Measurements from ENCODE around the gene PHRF1. TPM values are rescaled to one million over a fixed set of nuclear protein-coding genes. Genes with fewer than 3 reads are reported as not detected.

Gene PHRF1
- total and polyA plus RNA-seq, 7 donors = 6.6 to 29.3 (median 16.1) TPM

GRCh38 chr11:535519-536454 lies 40.5 kb upstream of the PHRF1 start, which contains the start of gene HRAS:
Gene HRAS, minus strand, starts transcription at chr11:535576.
- WGBS, 2 donors = 1% methylated on average over 97 of the region's 97 CpGs
- H3K9me3 ChIP-seq = no peaks in the 10 kb centered on the region
- peak; percentile 97 for DNase-seq
- peaks cover 0 to 37% (median 33%) of the 10 kb centered on the region in 4 donors for H3K4me1 ChIP-seq
- peaks cover 0 to 28% (median 22%) of the 10 kb centered on the region in 4 donors for H3K36me3 ChIP-seq
- peak within 1 kb of the TSS; percentile 82 to 88 (median 84) for H3K27ac ChIP-seq
- H3K27me3 ChIP-seq = peaks cover 18 to 39% (median 21%) of the 10 kb centered on the region in 3 donors
- TF ChIP-seq EP300 (IDR thresholded peaks at IDR 0.05) (no peak), POLR2AphosphoS5 (IDR thresholded peaks at IDR 0.05) (peak in 3 of 4 donors; percentile 70 to 86 (median 78)), POLR2A (IDR thresholded peaks at IDR 0.05) (peak in 1 of 2 donors; percentile 50)
- TF ChIP-seq, protein P1, sequence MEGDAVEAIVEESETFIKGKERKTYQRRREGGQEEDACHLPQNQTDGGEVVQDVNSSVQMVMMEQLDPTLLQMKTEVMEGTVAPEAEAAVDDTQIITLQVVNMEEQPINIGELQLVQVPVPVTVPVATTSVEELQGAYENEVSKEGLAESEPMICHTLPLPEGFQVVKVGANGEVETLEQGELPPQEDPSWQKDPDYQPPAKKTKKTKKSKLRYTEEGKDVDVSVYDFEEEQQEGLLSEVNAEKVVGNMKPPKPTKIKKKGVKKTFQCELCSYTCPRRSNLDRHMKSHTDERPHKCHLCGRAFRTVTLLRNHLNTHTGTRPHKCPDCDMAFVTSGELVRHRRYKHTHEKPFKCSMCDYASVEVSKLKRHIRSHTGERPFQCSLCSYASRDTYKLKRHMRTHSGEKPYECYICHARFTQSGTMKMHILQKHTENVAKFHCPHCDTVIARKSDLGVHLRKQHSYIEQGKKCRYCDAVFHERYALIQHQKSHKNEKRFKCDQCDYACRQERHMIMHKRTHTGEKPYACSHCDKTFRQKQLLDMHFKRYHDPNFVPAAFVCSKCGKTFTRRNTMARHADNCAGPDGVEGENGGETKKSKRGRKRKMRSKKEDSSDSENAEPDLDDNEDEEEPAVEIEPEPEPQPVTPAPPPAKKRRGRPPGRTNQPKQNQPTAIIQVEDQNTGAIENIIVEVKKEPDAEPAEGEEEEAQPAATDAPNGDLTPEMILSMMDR (IDR thresholded peaks at IDR 0.05) = no peak
- intact Hi-C loops (cut with DNase I) = loop anchor here (2.0 to 10.0 kb wide), 2 partner anchors 17 to 301 kb away; partner anchors contain the start of genes PSMD13 and SIRT3
- H3K4me3 ChIP-seq = peak within 1 kb of the TSS; percentile 57 to 94 (median 80)

DNA sequence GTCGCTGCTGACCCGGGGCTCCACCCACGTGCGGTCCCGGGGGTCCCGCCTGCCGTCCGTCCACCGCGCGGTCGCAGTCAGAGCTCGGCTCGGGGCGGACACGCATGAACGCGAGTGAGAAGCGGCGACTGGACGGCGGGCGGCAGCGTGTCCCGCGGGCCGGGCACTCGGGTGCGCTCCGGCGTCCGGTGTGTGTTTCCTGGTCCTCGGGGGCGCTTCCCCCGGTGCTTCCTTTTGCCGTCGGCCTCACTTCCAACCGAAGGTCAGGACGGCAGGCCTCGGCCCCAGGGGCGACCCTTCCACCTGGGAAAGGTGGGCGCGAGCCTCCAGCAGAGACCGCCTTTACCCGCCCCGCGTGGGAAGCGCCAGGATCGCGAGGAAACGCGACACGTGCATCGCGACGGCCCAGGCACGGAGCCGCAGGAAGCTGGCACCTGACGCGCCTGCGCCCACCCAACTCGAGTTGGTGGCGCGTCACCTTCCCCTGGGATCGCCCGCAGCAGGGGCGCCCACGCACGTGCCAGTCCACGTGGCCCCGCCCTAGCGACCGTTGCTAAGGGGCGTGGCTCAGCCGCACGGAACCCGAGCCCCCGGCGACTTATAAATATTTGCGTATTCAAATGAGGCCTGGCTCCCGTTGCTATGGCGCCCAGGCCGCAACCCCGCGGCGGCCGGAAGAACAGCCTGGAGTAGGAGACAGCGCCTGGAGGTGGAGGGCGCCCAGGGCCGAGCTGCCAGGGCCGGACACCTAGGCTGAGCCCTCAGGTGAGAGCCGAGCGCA lies 39.2 kb upstream of the PHRF1 start, which contains the start of gene LRRC56:
TSS of gene LRRC56 (plus strand) at position 687 of the 781 bp plus-strand sequence. CDS start 3,158 bp downstream, outside the sequence.
- peak in 2 of 4 donors; percentile 12 to 18 for TF ChIP-seq POLR2AphosphoS5 (IDR thresholded peaks at IDR 0.05)
- no peak for TF ChIP-seq POLR2A (IDR thresholded peaks at IDR 0.05)
- no peak for TF ChIP-seq EP300 (IDR thresholded peaks at IDR 0.05)
- H3K27me3 ChIP-seq = peaks cover 18 to 45% (median 21%) of the 10 kb centered on the region in 3 donors
- intact Hi-C loops (cut with DNase I) = loop anchor here (10.0 kb wide), 1 partner anchor 302 kb away; the partner anchor contains the start of genes PSMD13 and SIRT3
- peak within 1 kb of the TSS in 3 of 4 donors; percentile 23 to 94 (median 32) for H3K4me3 ChIP-seq
- peaks cover 0 to 37% (median 33%) of the 10 kb centered on the region in 4 donors for H3K4me1 ChIP-seq
- DNase-seq = peak; percentile 84
- peak within 1 kb of the TSS in 2 of 4 donors; percentile 21 to 85 for H3K27ac ChIP-seq
- peaks cover 0 to 18% (median 16%) of the 10 kb centered on the region in 4 donors for H3K36me3 ChIP-seq
- H3K9me3 ChIP-seq = no peaks in the 10 kb centered on the region
- 1 to 2% methylated on average over 93 of the region's 93 CpGs for WGBS, 2 donors

DNA sequence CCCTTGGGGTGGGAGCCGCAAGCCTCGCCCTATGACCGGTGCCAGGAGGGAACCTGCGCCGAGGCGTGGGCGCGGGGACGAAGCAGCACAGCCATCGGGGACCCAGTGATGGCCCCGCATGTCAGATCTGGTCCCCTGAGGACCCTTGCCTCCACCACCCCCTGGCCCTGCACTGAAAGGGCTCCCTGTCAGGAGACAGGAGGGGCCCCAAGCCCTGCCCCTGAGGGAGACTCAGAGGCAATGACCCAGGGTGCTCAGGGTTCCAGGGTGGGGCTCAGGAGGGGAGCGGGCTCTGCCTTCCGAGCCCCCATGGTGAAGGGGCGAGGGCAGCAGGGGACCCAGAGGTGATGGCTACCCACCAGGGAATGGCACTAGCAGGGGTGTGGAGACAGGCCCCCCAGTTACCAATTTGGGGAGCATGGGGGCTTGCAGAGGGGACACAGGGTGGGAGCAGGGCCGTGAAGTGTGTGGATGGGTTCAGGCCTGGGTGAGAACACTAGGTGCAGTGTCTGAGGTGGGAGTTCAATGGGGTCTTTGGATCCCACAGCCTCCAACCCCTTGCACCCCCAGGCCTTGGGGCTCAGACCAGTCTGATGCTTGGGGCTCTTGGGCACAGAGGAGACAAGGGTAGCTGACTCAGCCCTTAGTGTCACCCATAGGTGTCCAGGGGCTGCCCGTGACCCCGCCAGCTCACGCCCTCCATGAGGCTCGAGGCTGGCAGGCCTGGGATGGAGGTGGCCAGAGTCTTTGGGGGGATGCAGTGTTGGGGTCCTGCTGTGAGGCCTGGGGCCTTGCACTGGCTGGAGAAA lies 38.4 kb upstream of the PHRF1 start:
- WGBS, 2 donors = 28 to 38% methylated on average over 19 of the region's 19 CpGs
- peaks cover 18 to 45% (median 21%) of the 10 kb centered on the region in 3 donors for H3K27me3 ChIP-seq
- peak; percentile 60 for DNase-seq

DNA sequence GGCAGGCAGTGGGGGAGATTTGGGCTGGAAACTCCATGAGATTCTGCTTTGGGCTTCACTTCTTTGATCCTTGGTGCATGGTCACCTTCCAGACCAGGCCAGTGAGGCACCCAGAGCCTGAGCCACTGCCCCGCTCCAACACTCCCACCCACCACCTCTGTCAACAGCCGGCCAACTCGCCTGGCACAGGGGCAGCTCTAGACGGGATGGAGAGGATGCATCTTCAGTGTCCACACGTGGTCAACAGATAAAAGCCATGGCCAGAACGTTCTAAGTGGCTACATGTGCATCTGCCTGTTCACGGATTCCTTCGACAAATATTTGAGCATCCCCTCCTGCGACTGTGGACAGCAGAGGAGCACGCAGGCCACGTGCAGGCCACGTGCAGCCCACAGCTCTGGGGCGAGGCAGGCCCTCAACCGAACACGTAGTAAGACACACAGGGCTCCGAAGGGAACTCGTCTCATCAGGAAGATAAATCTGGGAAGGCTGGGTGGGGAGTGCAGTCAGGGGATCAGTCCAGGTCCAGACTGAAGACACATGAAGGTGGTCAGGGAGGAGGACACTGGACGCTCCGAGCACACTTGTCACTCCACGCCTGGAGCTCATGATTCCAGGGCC lies 37.7 kb upstream of the PHRF1 start:
- Histone ChIP-seq H3K27ac (no peak overlapping the region), H3K27me3 (peaks cover 18 to 45% (median 21%) of the 10 kb centered on the region in 3 donors), H3K4me3 (no peak overlapping the region), H3K36me3 (peaks cover 0 to 4% (median 2%) of the 10 kb centered on the region in 4 donors), H3K4me1 (peaks cover 0 to 34% (median 32%) of the 10 kb centered on the region in 4 donors), H3K9me3 (no peaks in the 10 kb centered on the region)
- TF ChIP-seq POLR2A (IDR thresholded peaks at IDR 0.05) (no peak), EP300 (IDR thresholded peaks at IDR 0.05) (no peak), POLR2AphosphoS5 (IDR thresholded peaks at IDR 0.05) (no peak)
- TF ChIP-seq, protein P1 (IDR thresholded peaks at IDR 0.05) = no peak
- intact Hi-C loops (cut with DNase I) = loop anchor here (10.0 kb wide), 1 partner anchor 304 kb away; the partner anchor contains the start of genes PSMD13 and SIRT3
- 92 to 94% methylated on average over 20 of the region's 20 CpGs for WGBS, 2 donors
- DNase-seq = no peak

More for the DNA sequence above, 38.4 kb upstream of the PHRF1 start:
- Histone ChIP-seq H3K4me3 (peak overlapping the region in 3 of 4 donors; percentile 23 to 94 (median 32)), H3K9me3 (no peaks in the 10 kb centered on the region), H3K4me1 (peaks cover 0 to 37% (median 33%) of the 10 kb centered on the region in 4 donors), H3K27ac (no peak overlapping the region), H3K36me3 (peaks cover 0 to 12% (median 8%) of the 10 kb centered on the region in 4 donors)
- intact Hi-C loops (cut with DNase I) = loop anchor here (10.0 kb wide), 1 partner anchor 303 kb away; the partner anchor contains the start of genes PSMD13 and SIRT3
- TF ChIP-seq, protein P1 (IDR thresholded peaks at IDR 0.05) = no peak
- TF ChIP-seq EP300 (IDR thresholded peaks at IDR 0.05) (no peak), POLR2A (IDR thresholded peaks at IDR 0.05) (no peak), POLR2AphosphoS5 (IDR thresholded peaks at IDR 0.05) (no peak)
